ENCODE data around the gene APLF.
A peak's percentile ranks its signal among the peaks of the same experiment; 100 is the strongest.

APLF gene, protein sequence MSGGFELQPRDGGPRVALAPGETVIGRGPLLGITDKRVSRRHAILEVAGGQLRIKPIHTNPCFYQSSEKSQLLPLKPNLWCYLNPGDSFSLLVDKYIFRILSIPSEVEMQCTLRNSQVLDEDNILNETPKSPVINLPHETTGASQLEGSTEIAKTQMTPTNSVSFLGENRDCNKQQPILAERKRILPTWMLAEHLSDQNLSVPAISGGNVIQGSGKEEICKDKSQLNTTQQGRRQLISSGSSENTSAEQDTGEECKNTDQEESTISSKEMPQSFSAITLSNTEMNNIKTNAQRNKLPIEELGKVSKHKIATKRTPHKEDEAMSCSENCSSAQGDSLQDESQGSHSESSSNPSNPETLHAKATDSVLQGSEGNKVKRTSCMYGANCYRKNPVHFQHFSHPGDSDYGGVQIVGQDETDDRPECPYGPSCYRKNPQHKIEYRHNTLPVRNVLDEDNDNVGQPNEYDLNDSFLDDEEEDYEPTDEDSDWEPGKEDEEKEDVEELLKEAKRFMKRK

DNA sequence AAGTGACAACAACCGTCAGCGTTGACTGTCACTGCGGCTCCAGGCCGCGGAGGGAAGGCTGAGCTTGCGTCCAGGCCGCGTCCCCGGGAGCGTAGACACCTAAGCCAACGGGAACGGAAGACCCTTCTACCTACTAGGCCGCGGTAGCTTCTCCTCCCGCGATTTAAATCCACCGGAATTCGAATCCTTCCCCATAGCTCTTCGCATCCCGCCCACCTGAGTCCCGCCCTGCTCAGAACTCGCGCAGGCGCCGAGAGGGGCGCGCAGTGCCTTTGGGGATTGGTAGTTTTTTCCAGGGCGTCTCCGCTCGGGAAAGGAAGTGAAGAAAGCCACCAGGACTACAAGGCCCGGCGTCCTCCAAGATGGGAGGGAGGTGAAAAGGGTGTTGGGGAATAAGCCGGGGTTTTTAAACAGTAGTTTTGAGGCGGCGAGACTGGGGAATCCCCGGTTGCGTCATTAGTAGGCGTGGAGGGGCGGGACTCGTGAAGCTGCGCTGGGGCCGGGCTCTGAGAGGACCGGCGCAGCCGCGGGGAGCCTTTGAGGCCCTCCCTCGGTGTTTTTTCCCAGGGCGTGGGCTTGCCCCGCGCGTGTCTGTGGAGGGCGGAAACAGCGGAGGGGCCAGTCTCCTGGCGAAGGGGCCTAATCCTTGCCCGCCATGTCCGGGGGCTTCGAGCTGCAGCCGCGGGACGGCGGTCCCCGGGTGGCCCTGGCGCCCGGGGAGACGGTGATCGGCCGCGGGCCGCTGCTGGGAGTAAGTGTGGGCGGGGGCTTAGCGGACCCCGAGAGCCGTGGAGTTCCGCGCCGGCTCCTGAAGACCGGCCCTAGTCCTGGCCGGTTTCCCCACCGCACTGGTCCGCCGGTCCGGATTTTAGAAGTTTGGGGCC lies at the start of gene APLF, which contains the start of gene FBXO48:
Gene APLF, plus strand, starts transcription at position 509 of the 884 bp plus-strand sequence. Its CDS starts 147 bp downstream, at position 656.
Gene FBXO48, minus strand, starts transcription at position 218 of the 884 bp plus-strand sequence. CDS start 2,149 bp downstream, outside the sequence.
- DNase-seq = peak; percentile 85

DNA sequence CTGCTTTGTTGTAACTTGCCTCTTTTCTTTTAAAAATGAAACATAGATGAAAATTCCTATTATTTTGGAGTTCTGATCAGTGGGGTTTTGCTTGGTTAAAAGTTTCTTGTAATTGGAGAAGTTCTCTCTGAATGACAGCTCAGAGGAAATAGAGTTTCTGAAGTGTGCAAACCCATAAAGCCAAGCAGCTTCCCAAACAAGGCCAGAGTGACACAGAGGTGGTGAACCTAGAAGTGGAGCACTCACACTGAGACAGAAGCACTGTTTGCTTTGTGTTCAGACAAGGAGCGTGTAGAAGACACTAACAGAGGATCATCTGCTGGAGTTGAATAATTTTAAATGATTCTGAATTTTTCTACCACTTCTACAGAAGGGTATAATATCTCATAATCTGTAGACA lies 49.5 kb upstream of the APLF start:
- DNase-seq = no peak

DNA sequence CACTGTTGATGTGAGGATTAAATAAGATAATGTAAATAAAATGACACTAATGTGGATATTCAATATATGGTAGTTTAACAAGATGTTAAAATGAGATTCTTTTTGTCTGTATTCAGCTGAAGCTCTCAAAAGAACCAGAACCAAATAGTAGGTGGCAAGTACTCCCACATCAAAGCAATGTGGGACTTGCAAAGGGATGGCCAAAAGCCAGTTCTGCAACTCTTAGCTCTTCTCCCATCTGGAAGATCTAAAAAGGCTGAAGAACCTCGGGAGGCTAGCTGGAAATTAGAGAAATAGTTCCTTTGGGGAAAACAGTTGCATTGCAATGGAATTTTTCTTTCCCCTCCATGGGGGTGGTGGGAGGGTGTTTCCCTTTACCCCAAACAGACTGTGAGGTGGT lies 49.0 kb upstream of the APLF start:
- DNase-seq = no peak

DNA sequence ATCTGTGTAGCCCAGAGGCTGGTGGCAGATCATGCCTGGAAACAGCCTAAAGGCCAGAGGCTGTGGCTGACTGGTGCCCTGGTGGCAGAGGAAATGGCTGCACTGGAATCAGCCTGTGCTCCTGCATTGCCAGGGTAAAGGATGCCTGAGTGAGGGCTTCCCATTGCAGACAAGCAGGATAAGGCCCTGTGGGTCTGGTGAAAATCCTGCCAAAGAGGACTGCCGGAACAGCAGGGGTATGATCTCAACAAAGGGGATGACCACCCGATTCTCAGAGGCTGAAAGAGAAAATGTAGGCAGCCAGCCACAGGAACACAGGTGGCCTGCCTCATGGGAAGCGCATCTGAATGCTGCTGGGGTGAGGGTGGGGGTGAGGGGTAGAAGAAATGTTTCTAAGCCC lies 48.5 kb upstream of the APLF start:
- DNase-seq = no peak

DNA sequence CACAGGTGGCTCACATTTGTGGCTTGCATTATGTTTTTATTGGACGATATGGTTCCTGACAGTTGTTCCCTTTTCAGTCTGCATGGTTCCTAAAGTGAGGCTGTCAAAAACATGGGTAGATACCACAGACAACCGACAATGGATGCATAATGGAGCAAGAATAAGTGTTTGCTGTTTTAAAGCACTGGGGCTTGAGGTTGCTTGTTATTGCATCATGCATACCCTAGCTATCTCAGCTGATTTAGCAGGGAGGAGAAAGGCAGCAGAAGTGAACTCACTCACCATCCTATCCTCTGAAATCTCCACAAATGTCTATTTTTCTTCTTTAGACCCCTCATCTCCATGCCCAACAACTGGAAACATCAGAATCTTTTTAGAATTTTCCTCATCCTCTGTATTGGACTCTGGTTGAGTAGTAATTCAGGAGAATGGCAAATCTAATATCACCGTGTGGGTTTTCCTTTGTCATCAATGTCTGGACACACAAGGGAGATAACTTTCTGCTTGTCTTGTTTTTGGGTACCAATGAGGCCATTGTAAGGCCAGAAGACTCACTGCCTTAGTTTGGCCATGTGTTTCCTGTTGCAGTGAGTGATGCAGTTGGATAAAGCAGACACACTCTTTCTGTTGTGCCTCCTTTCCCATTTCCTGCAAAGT lies 47.0 kb upstream of the APLF start:
- DNase-seq = no peak

DNA sequence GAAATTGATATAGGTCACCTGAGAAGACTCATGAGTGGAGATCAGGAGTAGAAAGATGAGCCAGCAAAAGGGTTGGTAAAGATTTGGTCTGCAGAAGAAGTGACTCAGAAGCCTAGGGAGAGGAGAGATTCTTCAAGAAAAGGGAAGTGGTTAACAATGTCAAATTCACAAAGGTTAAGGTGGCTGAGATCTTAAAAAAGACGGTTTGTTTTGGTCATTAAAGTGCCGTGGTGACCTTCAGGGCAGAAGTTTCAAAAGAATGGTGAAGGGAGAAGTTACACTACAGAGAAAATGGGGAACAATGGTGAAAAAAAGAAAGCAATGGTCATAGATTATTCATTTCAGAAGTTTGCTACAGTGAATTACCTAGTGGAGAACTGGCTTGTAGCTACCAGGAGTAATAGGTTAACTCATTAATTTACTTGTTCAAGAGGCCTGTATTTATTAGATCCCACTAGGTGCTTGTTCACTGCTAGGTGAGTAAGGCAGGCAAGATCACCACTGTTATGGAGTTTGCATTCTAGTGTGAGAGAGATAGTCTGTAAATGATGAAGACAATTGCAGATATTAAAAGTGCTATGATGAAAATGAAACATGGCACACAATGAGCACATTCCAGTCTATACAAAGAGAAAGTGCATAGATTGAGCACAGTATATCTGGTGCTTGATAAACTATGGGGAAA lies 43.3 kb upstream of the APLF start:
- DNase-seq = no peak

DNA sequence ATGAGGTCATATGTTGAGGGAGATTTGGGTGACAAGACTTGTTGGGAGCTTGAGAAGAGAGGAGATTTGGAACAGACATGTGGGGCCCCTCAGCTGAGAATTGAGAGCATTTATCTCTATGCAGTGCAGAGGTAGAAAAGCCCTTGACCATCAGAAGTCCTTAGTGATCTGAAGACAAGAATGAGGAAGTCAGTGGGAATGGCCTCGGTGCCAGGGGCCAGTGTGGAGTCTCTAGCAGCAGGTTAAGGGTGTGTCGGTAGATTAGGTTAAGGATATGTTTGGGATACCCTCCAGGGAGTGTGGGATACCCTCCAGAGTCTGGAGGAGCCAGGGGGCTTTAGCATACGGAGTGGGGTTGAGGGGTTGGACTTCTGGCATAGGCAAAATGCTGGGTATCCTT lies 41.9 kb upstream of the APLF start:
- DNase-seq = no peak

DNA sequence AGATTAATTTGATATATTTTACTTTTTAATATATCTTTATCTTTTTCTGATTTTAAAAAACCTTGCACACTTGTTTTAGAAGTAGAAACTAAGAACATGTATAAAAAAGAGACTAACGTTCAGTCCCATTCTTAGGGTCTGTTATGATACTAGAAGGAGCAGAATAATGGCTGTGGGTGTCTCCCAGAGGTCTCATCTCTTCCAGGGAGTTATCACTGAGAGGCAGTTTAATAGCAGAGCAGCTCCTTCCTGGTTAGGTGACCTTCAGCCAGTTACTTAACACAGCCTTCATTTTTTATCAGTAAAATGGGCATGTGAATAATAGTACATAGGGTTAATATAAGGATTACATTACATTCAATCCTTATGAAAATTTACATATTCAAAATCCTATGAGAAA lies 40.9 kb upstream of the APLF start:
- no peak for DNase-seq

DNA sequence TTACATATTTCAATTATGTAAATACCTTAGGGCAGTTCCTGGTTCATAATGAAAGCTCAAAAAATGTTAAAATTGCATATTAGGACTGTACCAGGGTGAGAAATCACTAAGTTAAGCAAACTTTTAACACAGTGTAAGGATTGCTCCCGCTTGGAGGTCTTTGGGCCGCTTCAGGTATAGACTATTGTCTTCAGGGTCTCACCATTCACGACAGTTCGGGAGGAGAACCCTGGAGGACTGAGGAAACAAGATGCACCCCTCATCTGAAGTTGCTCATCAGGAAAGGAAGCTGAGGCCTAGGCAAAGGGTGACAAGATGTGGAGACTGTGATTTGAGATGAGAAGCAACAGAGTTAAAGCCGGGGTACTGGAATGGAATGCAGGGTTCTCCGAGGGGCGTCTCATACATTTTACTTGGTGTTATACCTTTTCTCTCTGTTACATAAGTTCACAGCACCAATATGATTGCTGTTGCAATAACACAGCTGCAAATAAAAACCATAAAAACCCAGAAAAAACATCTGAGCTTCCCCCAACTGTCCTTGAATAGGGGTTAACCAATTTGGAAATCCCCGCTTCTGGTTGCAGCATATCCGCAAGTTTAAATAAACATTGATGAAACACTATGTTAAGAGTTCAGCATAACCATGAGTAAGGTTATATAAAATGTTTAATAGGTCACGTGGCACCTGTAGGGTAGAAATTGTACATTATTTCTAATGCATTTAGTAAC lies 40.4 kb upstream of the APLF start:
- DNase-seq = no peak

DNA sequence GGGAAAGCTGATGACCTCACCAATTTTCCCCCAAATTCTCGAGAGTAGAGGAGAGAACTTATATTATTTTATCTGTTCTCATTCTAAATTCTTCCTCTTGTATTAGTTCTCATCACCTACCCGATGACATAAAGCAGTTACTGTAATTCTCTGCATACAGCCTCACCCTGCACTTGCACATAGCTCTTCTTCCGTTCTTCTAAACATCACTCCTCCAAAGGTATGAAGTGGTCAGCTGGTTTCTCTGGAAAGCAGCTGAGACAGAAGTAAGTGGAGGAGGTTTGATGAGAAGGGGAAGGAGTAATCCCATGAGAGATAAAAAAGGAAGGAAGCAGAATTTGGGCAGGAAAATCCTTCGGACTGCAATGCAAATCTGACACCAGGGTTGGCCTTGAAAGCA lies 39.3 kb upstream of the APLF start:
- no peak for DNase-seq

DNA sequence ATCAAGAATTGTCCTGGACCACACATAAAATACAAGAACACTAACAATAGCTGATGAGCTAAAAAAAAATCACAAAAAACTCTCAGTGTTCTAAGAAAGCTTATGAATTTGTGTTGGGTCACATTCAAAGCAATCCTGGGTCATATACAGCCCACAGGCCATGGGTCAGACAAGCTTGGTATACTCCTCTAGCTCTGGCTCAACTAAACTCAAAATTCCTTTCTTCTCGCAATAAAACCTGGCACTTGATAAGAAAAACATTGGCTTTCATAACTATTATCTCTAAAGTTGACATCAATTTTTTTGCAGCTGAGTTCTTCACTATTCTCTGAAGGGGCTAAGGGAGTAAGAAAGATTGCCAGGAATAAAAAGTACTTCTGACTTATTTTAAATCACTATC lies 38.6 kb upstream of the APLF start:
- no peak for DNase-seq

DNA sequence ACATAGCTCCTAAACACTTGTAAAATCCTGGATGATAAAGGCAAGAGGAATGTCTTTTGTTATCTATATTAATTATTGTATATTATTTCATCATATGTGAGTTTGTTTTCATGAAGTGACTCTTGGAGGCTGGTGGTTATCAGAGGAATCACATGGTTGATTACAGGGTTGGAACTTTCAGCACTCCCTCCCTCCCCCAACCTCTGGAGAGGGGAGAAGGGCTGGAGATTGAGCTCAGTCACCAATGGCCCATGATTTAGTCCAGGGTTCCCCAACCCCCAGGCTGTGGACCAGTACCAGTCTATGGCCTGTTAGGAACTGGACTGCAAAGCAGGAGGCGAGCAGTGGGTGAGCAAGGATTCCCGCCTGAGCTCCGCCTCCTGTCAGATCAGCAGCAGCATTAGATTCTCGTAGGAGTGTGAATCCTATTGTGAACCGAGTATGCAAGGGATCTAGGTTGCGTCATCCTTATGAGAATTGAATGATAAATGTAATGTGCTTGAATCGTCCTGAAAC lies 38.0 kb upstream of the APLF start:
- DNase-seq = no peak

DNA sequence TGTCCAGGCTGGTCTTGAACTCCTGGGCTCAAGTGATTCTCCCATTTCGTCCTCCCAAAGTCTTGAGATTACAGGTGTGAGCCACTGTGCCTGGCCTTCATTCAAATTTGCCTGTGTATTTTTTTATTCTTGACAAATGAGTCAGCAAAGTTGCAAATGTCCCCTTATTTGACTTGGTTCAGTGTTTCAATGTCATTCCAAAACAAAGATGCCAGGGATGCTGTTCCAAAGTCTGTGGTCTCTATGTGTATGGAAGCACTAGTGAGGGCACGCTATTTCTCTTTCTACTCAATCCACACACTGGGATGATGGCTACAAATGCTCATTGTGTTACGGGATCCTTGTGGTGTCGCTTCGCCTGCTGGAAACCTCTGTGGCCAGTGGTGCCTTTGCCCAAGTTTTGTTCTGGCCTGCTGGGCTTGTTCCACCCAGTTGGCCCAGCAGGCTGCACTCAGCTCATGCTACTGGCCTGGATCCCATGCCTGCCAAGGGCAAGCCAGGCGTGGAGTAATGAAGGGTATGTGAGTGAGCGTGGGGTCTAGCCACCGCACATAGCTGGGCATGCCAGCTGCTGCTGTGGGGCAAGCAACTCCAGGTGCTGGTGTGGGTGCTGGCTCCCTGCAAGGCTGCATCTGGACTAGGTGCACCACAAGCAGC lies 35.9 kb upstream of the APLF start:
- no peak for DNase-seq

DNA sequence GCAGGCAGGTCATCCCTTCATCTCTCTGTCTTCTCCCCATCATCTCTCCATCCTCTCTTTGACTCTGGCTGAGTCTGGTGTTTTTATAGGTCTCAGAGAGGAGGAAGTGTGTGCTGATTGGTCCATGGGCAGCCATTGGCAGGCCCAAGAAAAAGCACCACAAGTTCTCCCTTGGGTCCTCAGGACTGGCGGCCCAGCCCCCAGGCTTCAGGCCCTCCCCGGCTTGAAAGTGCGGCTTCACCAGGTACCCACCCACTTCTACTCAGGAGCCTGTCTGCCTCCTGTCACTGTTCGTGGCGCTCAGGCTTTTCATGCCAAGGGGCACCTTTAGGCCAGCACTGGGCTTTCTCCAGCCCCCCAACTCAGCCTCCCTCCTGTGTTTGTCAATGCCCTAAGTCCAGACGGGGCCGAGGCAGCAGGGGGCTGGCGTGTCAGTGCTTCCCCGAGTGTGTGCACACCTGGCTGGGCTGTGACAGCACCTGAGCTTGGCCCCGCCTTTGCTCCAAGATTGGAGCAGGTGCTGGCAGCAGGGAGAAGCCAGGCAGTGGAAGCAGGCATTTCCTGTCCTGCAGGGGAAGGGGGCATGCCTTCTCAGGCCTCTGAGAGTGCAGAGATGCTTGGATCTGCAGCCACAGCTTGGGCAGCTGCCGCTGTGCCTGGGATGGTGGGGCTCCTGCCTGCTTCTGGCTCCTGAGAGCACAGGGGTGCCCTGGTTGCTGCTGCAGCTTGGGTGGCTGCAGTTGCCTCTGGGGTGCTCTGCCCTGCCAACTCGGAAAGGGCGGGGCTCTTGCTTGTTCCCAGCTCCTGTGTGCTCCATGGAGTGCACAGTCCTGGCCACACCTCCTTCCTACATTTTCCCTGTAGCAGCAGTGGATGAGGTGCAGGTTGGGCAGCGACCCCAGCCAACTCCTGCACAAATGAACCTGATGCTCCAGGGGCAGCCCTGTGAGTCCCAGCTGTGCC lies 34.4 kb upstream of the APLF start:
- no peak for DNase-seq

DNA sequence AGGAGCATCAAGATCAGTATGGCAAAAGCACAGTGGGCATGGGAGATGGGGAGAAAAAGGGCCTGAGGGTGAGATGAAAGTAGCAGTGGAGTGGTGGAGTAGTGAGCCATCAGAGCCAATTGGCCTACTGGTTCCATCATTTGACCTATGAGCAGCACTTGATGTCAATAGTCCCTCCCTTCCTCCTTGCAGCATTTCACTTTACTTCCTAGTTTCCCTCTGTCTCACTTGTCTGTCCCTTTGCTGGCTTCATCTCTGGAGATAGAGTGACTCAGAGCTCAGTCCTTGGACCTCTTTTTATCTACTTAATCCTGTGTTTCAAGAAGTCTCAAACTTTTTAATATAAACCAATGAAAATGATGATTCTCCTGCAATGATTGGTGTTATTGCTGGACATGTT lies 32.4 kb upstream of the APLF start:
- no peak for DNase-seq

DNA sequence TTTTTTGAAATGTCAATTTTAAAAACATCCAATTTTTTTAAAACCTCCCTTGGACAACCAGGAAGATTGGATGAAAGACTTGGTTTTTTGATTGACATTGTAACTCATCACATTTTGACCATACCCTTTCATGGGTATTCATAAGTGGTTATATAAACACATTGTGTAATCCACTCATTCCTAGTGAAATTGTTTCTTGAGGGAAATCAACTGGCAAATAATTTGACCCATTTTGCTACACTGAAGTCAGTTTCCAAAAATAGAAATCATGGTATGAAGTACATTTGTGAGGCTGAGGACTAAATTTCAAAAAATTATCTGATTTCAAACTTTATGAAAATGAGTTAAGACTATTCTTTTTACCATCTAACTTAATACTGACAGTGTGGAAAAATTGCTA lies 31.8 kb upstream of the APLF start:
- DNase-seq = no peak

DNA sequence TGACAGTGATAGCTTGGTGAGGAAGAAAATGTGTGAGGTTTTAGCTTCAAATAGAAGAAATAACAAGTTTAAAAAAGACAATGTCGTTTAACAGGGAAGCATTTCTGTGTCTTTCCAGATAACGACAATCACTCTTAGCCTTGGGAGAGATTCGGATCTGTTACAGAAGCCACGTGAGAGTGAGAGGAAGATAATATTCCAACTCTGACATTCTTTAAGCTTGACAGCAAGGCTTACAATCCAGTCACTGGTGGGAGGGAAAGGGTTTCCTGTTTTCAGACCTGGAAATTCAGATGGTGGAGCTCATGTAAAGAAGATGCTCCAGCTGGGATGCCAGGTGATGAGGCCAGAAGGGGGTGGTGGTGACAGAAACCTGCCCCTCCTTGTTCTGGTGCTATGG lies 31.1 kb upstream of the APLF start:
- no peak for DNase-seq

DNA sequence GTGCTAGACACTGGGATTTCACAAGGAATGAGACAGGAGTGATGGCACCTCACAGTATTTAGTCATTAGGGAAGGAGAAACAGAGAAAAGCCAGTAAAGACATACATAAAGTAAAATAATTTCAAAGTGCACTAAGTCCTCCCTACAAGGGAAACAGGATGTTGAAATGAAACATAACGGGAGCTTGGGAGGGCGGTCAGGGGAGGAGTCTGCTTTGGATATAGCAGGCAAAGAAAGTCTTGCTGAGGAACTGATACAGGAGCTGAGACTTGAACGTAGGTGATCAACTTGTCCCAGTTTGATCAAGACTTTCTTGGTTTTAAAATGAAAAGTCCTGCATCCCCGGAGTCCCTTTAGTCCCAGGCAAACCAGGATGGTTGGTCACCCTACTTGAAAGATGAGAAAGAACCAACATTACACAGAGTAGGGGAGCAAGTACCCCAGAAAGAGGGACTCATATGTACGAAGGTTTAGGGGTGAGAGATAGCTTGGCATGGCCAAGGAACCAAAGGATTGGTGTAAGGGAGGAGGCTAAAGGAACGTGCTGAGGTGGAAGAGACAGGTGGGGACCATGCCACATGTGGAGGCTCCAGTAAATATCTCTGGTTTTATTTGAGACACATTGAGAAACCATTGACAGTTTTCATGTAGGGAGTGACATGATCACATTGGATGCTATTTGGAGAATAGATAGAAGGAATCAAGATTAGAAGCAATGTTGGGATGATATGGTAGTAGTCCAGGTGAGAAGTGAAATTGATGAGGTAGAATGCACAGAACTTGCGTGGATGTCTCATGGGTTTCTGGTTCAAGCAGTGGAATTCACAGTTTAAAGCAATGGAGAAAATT lies 28.7 kb upstream of the APLF start:
- DNase-seq = no peak

Measured in NCI-H524 treated with DMSO at 0.1 percent for 48 hours (cell line).